Measurements from ENCODE around the gene PLCB1. TPM values are rescaled to one million over a fixed set of nuclear protein-coding genes. Genes with fewer than 3 reads are reported as not detected.

PLCB1 gene
- total and polyA plus RNA-seq, 3 experiments from 2014 or later: 8.5 to 9.9 (median 8.8) TPM

DNA sequence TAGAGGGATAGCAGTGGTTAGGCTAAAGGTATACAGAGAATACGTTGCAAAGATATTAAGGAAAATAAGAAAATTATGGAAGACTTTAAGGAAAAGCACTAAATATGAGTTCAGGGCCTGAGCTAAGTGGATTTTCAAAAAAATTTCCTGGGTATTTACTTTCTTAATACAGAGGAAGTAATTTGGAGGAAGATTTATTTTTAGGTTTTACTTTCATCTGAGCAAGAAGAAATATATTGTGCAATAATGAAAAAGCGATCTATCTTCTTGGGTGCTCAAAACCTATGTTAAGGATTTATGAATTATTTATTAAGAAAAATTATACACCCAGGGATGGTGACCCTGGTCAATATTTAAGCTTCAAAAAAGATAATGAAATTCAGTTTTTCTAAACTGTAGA, 224.7 kb downstream of the PLCB1 start:
- Mint-ChIP-seq H3K27me3 (peaks cover 0 to 3% of the 10 kb centered on the region in 2 donors), H3K4me1 (peaks cover 0 to 3% (median 0%) of the 10 kb centered on the region in 3 donors), H3K4me3 (no peak overlapping the region), H3K36me3 (peaks cover 0 to 2% (median 0%) of the 10 kb centered on the region in 3 donors), H3K27ac (peak overlapping the region in 1 of 8 donors; percentile 15), H3K9me3 (no peaks in the 10 kb centered on the region)
- Histone ChIP-seq H3K4me3 (ENCODE audit: low read length) (no peak overlapping the region), H3K27ac (ENCODE audit: low read depth, low read length) (no peak overlapping the region), H3K4me1 (ENCODE audit: insufficient read depth, low read length) (no peaks in the 10 kb centered on the region), H3K36me3 (ENCODE audit: insufficient read depth, low read length) (no peaks in the 10 kb centered on the region), H3K9me3 (ENCODE audit: low read length) (no peaks in the 10 kb centered on the region), H3K27me3 (ENCODE audit: insufficient read depth, low read length, poor library complexity, severe bottlenecking) (no peaks in the 10 kb centered on the region)
- no peak for DNase-seq
- ChIA-PET POLR2A (no interaction called here), CTCF (no interaction called here)

- no peak overlapping the region for H3K27ac ChIP-seq (ENCODE audit: low read depth, low read length)
- H3K27me3 ChIP-seq (ENCODE audit: insufficient read depth, low read length, poor library complexity, severe bottlenecking): no peaks in the 10 kb centered on the region
- H3K36me3 Mint-ChIP-seq: peaks cover 0 to 2% (median 0%) of the 10 kb centered on the region in 3 donors
- no peaks in the 10 kb centered on the region for H3K4me1 ChIP-seq (ENCODE audit: insufficient read depth, low read length)
- H3K36me3 ChIP-seq (ENCODE audit: insufficient read depth, low read length): no peaks in the 10 kb centered on the region
- peaks cover 0 to 3% of the 10 kb centered on the region in 2 donors for H3K27me3 Mint-ChIP-seq
- no peak overlapping the region for H3K4me3 ChIP-seq (ENCODE audit: low read length)
- DNase-seq: no peak
- no peak overlapping the region for H3K27ac Mint-ChIP-seq
- H3K4me3 Mint-ChIP-seq: no peak overlapping the region
- ChIA-PET POLR2A (no interaction called here), CTCF (no interaction called here)
- no peaks in the 10 kb centered on the region for H3K9me3 Mint-ChIP-seq
- peaks cover 0 to 3% (median 0%) of the 10 kb centered on the region in 3 donors for H3K4me1 Mint-ChIP-seq
- H3K9me3 ChIP-seq (ENCODE audit: low read length): no peaks in the 10 kb centered on the region
These were observed 225.6 kb downstream of the PLCB1 start for GRCh38 chr20:8357703-8358102.

GRCh38 chr20:8360035-8360434, 228.0 kb downstream of the PLCB1 start:
- Histone ChIP-seq H3K27ac (ENCODE audit: low read depth, low read length) (no peak overlapping the region), H3K4me1 (ENCODE audit: insufficient read depth, low read length) (no peaks in the 10 kb centered on the region), H3K9me3 (ENCODE audit: low read length) (no peaks in the 10 kb centered on the region), H3K27me3 (ENCODE audit: insufficient read depth, low read length, poor library complexity, severe bottlenecking) (no peaks in the 10 kb centered on the region), H3K36me3 (ENCODE audit: insufficient read depth, low read length) (no peaks in the 10 kb centered on the region), H3K4me3 (ENCODE audit: low read length) (no peak overlapping the region)
- H3K27ac Mint-ChIP-seq: no peak overlapping the region
- no peak overlapping the region for H3K4me3 Mint-ChIP-seq
- peaks cover 0 to 3% of the 10 kb centered on the region in 2 donors for H3K27me3 Mint-ChIP-seq
- peaks cover 0 to 2% (median 0%) of the 10 kb centered on the region in 3 donors for H3K36me3 Mint-ChIP-seq
- ChIA-PET POLR2A (no interaction called here), CTCF (interaction anchor here (1.5 kb wide), 1 partner anchor 228 kb away, joined by 5 read pairs; the partner anchor contains the start of gene PLCB1)
- DNase-seq: no peak
- no peaks in the 10 kb centered on the region for H3K9me3 Mint-ChIP-seq
- peaks cover 0 to 3% (median 0%) of the 10 kb centered on the region in 3 donors for H3K4me1 Mint-ChIP-seq

DNA sequence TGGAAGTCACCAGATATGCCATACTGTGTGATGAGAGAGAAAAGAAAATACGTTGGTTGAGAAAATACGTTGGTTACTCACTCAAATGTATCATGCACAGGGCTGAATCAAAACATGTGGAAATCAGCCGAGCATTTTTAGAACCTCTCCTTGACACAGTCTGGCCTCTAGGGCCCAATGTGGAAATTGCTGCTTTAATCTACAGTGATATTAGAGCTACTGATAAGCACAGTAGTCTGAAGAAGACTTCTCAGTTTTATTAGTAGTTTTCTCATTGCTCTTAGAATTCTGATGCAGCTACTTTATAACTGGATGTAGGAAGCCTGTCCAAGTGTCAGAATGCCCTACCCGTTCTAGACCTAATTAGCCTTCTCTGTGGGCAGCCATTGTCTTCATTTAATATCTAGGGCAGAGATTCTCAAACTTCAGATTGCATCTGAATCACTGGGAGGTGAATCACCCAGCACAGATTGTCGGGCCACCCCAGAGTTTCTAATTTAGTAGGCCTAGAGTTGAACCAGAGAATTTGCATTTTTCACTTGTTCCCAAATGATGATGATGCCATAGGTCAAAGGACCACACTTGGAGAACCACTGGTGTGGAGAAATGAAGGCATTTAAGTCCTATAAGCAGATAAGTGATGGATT, 229.1 kb downstream of the PLCB1 start:
- Mint-ChIP-seq H3K27me3 (peaks cover 0 to 3% of the 10 kb centered on the region in 2 donors), H3K4me3 (no peak overlapping the region), H3K4me1 (peaks cover 0 to 3% (median 0%) of the 10 kb centered on the region in 3 donors), H3K27ac (no peak overlapping the region), H3K36me3 (peaks cover 0 to 2% (median 0%) of the 10 kb centered on the region in 3 donors), H3K9me3 (no peaks in the 10 kb centered on the region)
- Histone ChIP-seq H3K36me3 (ENCODE audit: insufficient read depth, low read length) (no peaks in the 10 kb centered on the region), H3K4me3 (ENCODE audit: low read length) (no peak overlapping the region), H3K27ac (ENCODE audit: low read depth, low read length) (no peak overlapping the region), H3K27me3 (ENCODE audit: insufficient read depth, low read length, poor library complexity, severe bottlenecking) (no peaks in the 10 kb centered on the region), H3K9me3 (ENCODE audit: low read length) (no peaks in the 10 kb centered on the region), H3K4me1 (ENCODE audit: insufficient read depth, low read length) (no peaks in the 10 kb centered on the region)
- POLR2A ChIA-PET: no interaction called here
- CTCF ChIA-PET: interaction anchor here (1.5 kb wide), 1 partner anchor 229 kb away, joined by 5 read pairs; the partner anchor contains the start of gene PLCB1
- DNase-seq: no peak

GRCh38 chr20:8361779-8362178, 229.7 kb downstream of the PLCB1 start:
- Histone ChIP-seq H3K27ac (ENCODE audit: low read depth, low read length) (no peak overlapping the region), H3K36me3 (ENCODE audit: insufficient read depth, low read length) (no peaks in the 10 kb centered on the region), H3K4me1 (ENCODE audit: insufficient read depth, low read length) (no peaks in the 10 kb centered on the region), H3K4me3 (ENCODE audit: low read length) (no peak overlapping the region), H3K27me3 (ENCODE audit: insufficient read depth, low read length, poor library complexity, severe bottlenecking) (no peaks in the 10 kb centered on the region), H3K9me3 (ENCODE audit: low read length) (no peaks in the 10 kb centered on the region)
- H3K27me3 Mint-ChIP-seq: peaks cover 0 to 3% of the 10 kb centered on the region in 2 donors
- no peaks in the 10 kb centered on the region for H3K9me3 Mint-ChIP-seq
- H3K4me1 Mint-ChIP-seq: peaks cover 0 to 3% (median 0%) of the 10 kb centered on the region in 3 donors
- H3K27ac Mint-ChIP-seq: no peak overlapping the region
- POLR2A ChIA-PET: no interaction called here
- DNase-seq: no peak
- H3K4me3 Mint-ChIP-seq: no peak overlapping the region
- CTCF ChIA-PET: no interaction called here
- peaks cover 0 to 2% (median 0%) of the 10 kb centered on the region in 3 donors for H3K36me3 Mint-ChIP-seq

GRCh38 chr20:8362457-8362856, 230.4 kb downstream of the PLCB1 start:
- Histone ChIP-seq H3K27ac (ENCODE audit: low read depth, low read length) (no peak overlapping the region), H3K4me1 (ENCODE audit: insufficient read depth, low read length) (no peaks in the 10 kb centered on the region), H3K9me3 (ENCODE audit: low read length) (no peaks in the 10 kb centered on the region), H3K36me3 (ENCODE audit: insufficient read depth, low read length) (no peaks in the 10 kb centered on the region), H3K27me3 (ENCODE audit: insufficient read depth, low read length, poor library complexity, severe bottlenecking) (no peaks in the 10 kb centered on the region), H3K4me3 (ENCODE audit: low read length) (no peak overlapping the region)
- H3K27ac Mint-ChIP-seq: no peak overlapping the region
- POLR2A ChIA-PET: no interaction called here
- no peak overlapping the region for H3K4me3 Mint-ChIP-seq
- no peak for DNase-seq
- H3K27me3 Mint-ChIP-seq: peaks cover 0 to under 1% of the 10 kb centered on the region in 2 donors
- H3K4me1 Mint-ChIP-seq: peaks cover 0 to 3% (median 3%) of the 10 kb centered on the region in 3 donors
- CTCF ChIA-PET: no interaction called here
- peaks cover 0 to 2% (median 0%) of the 10 kb centered on the region in 3 donors for H3K36me3 Mint-ChIP-seq
- H3K9me3 Mint-ChIP-seq: no peaks in the 10 kb centered on the region

DNA sequence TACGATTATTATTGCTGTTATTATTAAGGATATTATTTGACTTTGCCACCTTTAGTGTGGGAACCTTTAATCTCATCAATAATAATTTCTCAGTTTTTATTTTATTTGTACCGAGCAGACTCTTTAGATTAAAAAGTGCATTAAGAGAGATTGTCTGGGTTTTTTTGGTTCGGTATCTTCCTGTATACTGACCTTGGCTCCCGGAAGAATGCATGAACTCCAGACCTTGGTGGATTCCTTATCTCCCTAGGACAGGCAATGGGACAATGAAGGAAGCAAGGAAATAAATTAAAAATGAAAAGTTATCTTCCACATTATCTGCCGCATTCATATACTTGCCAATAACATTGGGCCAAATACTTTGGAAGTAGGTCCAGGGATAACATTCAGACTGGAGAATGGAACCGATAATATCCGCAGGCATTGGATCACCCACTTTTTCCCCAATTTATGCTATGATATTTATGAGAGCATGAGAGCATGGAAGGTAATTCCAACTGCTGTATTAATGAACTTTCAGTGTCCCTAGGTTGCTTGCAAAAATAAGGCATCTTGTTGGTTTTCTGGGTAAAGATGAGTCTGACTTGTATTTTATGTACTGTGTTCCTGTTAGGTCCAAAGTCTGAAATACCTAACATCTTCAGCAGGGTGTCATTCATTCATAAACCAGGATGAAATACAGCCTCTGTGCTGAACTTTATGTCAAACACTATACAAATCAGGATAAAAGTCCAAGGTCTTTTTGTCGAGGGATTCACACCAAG, 232.1 kb downstream of the PLCB1 start:
- H3K27me3 Mint-ChIP-seq: no peaks in the 10 kb centered on the region
- Histone ChIP-seq H3K36me3 (ENCODE audit: insufficient read depth, low read length) (no peaks in the 10 kb centered on the region), H3K4me1 (ENCODE audit: insufficient read depth, low read length) (no peaks in the 10 kb centered on the region), H3K9me3 (ENCODE audit: low read length) (no peaks in the 10 kb centered on the region), H3K4me3 (ENCODE audit: low read length) (no peak overlapping the region), H3K27ac (ENCODE audit: low read depth, low read length) (no peak overlapping the region), H3K27me3 (ENCODE audit: insufficient read depth, low read length, poor library complexity, severe bottlenecking) (no peaks in the 10 kb centered on the region)
- H3K27ac Mint-ChIP-seq: no peak overlapping the region
- no peaks in the 10 kb centered on the region for H3K9me3 Mint-ChIP-seq
- ChIA-PET CTCF (no interaction called here), POLR2A (no interaction called here)
- no peaks in the 10 kb centered on the region for H3K36me3 Mint-ChIP-seq
- DNase-seq: no peak
- no peak overlapping the region for H3K4me3 Mint-ChIP-seq
- H3K4me1 Mint-ChIP-seq: peaks cover 11 to 15% (median 13%) of the 10 kb centered on the region in 3 donors

DNA sequence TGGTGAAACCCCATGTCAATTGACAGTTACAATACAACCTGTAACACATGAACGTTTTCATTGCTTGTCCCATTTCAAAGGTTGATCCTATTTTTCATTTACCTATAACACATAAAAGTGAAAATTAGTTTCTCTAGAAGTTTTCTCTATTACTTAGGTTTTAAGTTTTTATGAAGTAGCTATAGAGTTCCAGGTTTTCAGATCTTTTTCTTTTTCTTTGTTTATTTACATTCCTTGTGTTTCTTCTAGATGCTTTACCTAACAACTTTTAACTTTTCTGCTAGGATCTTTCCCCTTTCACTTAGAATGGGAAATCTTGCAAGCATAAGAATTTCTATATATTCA, 232.6 kb downstream of the PLCB1 start:
- Histone ChIP-seq H3K4me1 (ENCODE audit: insufficient read depth, low read length) (no peaks in the 10 kb centered on the region), H3K36me3 (ENCODE audit: insufficient read depth, low read length) (no peaks in the 10 kb centered on the region), H3K27ac (ENCODE audit: low read depth, low read length) (no peak overlapping the region), H3K27me3 (ENCODE audit: insufficient read depth, low read length, poor library complexity, severe bottlenecking) (no peaks in the 10 kb centered on the region), H3K4me3 (ENCODE audit: low read length) (no peak overlapping the region), H3K9me3 (ENCODE audit: low read length) (no peaks in the 10 kb centered on the region)
- Mint-ChIP-seq H3K4me3 (no peak overlapping the region), H3K27ac (no peak overlapping the region), H3K36me3 (no peaks in the 10 kb centered on the region), H3K4me1 (peaks cover 14 to 19% (median 16%) of the 10 kb centered on the region in 3 donors), H3K27me3 (no peaks in the 10 kb centered on the region), H3K9me3 (no peaks in the 10 kb centered on the region)
- CTCF ChIA-PET: no interaction called here
- no peak for DNase-seq
- POLR2A ChIA-PET: no interaction called here
